WTC11 (cell line): ENCODE data around the gene NDUFAF8. TPM values are rescaled to one million over a fixed set of nuclear protein-coding genes. Genes with fewer than 3 reads are reported as not detected.

Experiments
- ATAC-seq: fragments of 200-7000 bp; cut with Tn5 transposase; 2 replicates; pipeline ENCODE4 v1.10.0; 2021; ENCODE audit warnings: mild to moderate bottlenecking, moderate library complexity
- CTCF ChIA-PET: fragments of 300-600 bp; sonication (Branson Sonifier 250); formaldehyde crosslinking; loops from one replicate; lab custom pipeline; 2021; ENCODE audit warnings: antibody characterized with exemption; lab: Charles Lee
- POLR2A ChIA-PET: fragments of 350-600 bp; sonication (Branson Sonifier 250); formaldehyde crosslinking; loops from one replicate; lab custom pipeline; 2021; ENCODE audit warnings: antibody characterized with exemption; lab: Charles Lee
- DNase-seq: peaks from one replicate; pipeline ENCODE4 v3.0.0; 2021; ENCODE audit warnings: low spot score
- H3K27ac Mint-ChIP-seq: 2 replicates; pipeline ENCODE4 v1.8.0; 2021; ENCODE audit warnings: mixed read lengths
- H3K27me3 Mint-ChIP-seq: 2 replicates; pipeline ENCODE4 v1.8.0; 2021; ENCODE audit warnings: low read depth, mild to moderate bottlenecking, moderate library complexity, mixed read lengths
- H3K36me3 Mint-ChIP-seq: 2 replicates; pipeline ENCODE4 v1.8.0; 2021; ENCODE audit warnings: mixed read lengths
- H3K4me1 Mint-ChIP-seq: 2 replicates; pipeline ENCODE4 v1.8.0; 2022; ENCODE audit warnings: mixed read lengths
- H3K4me3 Mint-ChIP-seq: 2 replicates; pipeline ENCODE4 v1.8.0; 2021; ENCODE audit warnings: mild to moderate bottlenecking, moderate library complexity, mixed read lengths
- H3K9me3 Mint-ChIP-seq: 2 replicates; pipeline ENCODE4 v1.8.0; 2021; ENCODE audit warnings: mixed read lengths
- ERG ChIP-seq: fragments of 250-450 bp; sonication (Bioruptor Pico); IDR thresholded peaks from 2 replicates; pipeline ENCODE4 v1.8.0; 2021; ENCODE audit warnings: mild to moderate bottlenecking
- FOXJ3 ChIP-seq: sonication (generic); formaldehyde crosslinking; IDR thresholded peaks from 2 replicates; pipeline ENCODE4 v1.9.0; 2021; ENCODE audit warnings: missing genetic modification reagents, mild to moderate bottlenecking, borderline replicate concordance
- FOXP1 ChIP-seq: sonication (generic); formaldehyde crosslinking; IDR thresholded peaks from 2 replicates; pipeline ENCODE4 v1.8.0; 2022; ENCODE audit warnings: missing genetic modification reagents, mild to moderate bottlenecking, moderate library complexity, borderline replicate concordance
- GRHL2 ChIP-seq: fragments of 250-450 bp; sonication (Bioruptor Pico); IDR thresholded peaks from 2 replicates; pipeline ENCODE4 v1.8.0; 2022; ENCODE audit warnings: mild to moderate bottlenecking, moderate library complexity; ENCODE audit not compliant: insufficient replicate concordance, severe bottlenecking
- MXD4 ChIP-seq: fragments of 250-450 bp; sonication (Bioruptor Pico); IDR thresholded peaks from 2 replicates; pipeline ENCODE4 v1.8.0; 2021; ENCODE audit warnings: mild to moderate bottlenecking, moderate library complexity, borderline replicate concordance
- NFYB ChIP-seq: sonication (generic); formaldehyde crosslinking; conservative IDR thresholded peaks from 2 replicates; pipeline ENCODE4 v1.8.0; 2022; ENCODE audit warnings: low read depth, missing genetic modification reagents
- NR3C1 ChIP-seq: sonication (generic); formaldehyde crosslinking; conservative IDR thresholded peaks from 2 replicates; pipeline ENCODE4 v1.8.1; 2023; ENCODE audit warnings: low read depth, mild to moderate bottlenecking, missing genetic modification reagents
- OVOL2 ChIP-seq: fragments of 250-450 bp; sonication (Bioruptor Pico); IDR thresholded peaks from 2 replicates; pipeline ENCODE4 v1.9.0; 2021; ENCODE audit warnings: mild to moderate bottlenecking, borderline replicate concordance
- SP1 ChIP-seq: sonication (generic); formaldehyde crosslinking; conservative IDR thresholded peaks from 2 replicates; pipeline ENCODE4 v1.8.1; 2022; ENCODE audit warnings: missing genetic modification reagents
- ZMAT4 ChIP-seq: fragments of 250-450 bp; sonication (Bioruptor Pico); IDR thresholded peaks from 2 replicates; pipeline ENCODE4 v1.9.0; 2021; ENCODE audit warnings: mild to moderate bottlenecking
- ZNF232 ChIP-seq: sonication (generic); formaldehyde crosslinking; IDR thresholded peaks from 2 replicates; pipeline ENCODE4 v1.8.0; 2022; ENCODE audit warnings: mild to moderate bottlenecking, missing genetic modification reagents
- ZNF423 ChIP-seq: fragments of 250-450 bp; sonication (Bioruptor Pico); IDR thresholded peaks from 2 replicates; pipeline ENCODE4 v2.1.2; 2022; ENCODE audit warnings: mild to moderate bottlenecking, moderate library complexity
- ZNF671 ChIP-seq: fragments of 250-450 bp; sonication (Bioruptor Pico); IDR thresholded peaks from 2 replicates; pipeline ENCODE4 v1.8.0; 2021; ENCODE audit warnings: mild to moderate bottlenecking
- total RNA-seq: library from RNA; stranded (reverse); gene quantifications from 3 replicates; pipeline ENCODE4 v1.2.3, GENCODE V29; 2021
- TF ChIP-seq, protein P1 (sequence below): sonication (generic); formaldehyde crosslinking; conservative IDR thresholded peaks from 2 replicates; pipeline ENCODE4 v1.8.1; 2023; ENCODE audit warnings: mild to moderate bottlenecking, low read depth, missing genetic modification reagents, moderate library complexity
- TF ChIP-seq, protein P2 (sequence below): sonication (generic); formaldehyde crosslinking; conservative IDR thresholded peaks from 2 replicates; pipeline ENCODE4 v1.8.1; 2022; ENCODE audit warnings: mild to moderate bottlenecking, missing genetic modification reagents

Gene NDUFAF8
- total RNA-seq, 1 experiment from 2014 or later, result 73.0 TPM

DNA sequence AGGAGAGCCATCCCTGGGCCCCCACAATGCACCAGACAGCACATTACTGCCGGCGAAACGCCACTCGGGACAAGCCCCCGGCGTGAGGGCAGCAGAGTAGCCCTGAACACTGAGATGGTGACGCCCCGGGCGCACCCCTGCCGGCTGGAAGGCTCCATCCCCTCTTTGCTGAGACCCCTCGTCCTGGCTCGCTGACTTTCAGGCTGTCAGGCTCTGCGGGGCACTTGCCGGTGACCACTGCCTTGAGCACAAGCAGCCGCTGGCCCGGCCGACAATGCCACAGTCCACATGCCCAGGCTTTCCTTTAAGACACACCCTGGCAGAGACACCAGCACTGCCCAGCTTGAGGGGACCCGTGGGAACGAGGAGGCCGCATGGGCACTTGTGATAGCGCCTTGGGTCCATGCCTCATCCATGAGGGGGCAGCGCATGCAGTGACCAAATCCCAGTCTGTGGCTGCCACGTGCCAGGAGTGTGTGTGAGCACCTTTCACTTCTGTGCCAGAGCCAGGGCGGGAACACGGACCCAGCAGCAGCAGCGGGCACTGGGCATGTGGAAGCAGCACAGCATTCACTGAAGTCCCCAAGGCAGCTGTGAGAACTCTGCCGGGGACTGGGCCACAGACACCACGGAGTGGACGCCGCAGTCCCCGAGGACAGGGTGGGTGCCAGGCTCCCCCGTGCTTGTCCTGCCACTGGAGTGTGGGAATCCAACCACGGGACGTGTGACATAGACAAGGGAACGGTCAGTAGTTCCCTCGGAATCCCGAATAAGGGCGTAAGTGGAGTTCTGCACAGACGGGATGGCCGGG is 24.5 kb downstream of the NDUFAF8 start:
- peaks cover 11% of the 10 kb centered on the region for H3K36me3 Mint-ChIP-seq
- no peak for DNase-seq
- ChIA-PET POLR2A (no interaction called here), CTCF (interaction anchor here (1.2 kb wide), 1 partner anchor 11 kb away, joined by 3 read pairs; no protein-coding TSS in a partner anchor)
- H3K27me3 Mint-ChIP-seq, result no peaks in the 10 kb centered on the region
- H3K4me1 Mint-ChIP-seq, result no peaks in the 10 kb centered on the region
- H3K27ac Mint-ChIP-seq, result no peak overlapping the region
- TF ChIP-seq FOXP1 (CRISPR knock-in tag) (0 out of 2 replicates have a peak, but pooled peaks have one; percentile 28), OVOL2 (CRISPR knock-in tag) (no peak)
- H3K9me3 Mint-ChIP-seq, result no peaks in the 10 kb centered on the region
- H3K4me3 Mint-ChIP-seq, result no peak overlapping the region
- ATAC-seq, result no peak

DNA sequence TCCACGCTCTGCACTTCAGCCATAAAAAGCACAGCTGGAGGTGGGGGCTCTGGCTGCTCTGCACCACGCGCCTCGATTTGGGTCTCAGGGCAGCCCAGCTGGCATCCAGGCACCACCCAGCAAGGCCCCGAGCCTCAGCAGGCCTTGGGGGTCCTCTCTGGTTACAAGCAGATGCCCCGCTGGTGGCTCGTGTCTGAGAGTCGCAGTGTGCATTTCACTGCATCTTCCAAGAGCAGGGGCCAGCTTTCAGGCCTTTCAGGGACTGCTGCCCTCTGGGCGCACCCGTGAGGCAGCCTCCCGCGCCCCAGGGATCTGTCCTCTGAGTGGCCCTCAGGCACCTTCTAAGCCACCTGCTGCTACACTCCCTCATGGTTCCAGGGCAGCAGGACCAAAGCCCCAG is 25.5 kb downstream of the NDUFAF8 start:
- Mint-ChIP-seq H3K4me1 (no peaks in the 10 kb centered on the region), H3K36me3 (peaks cover 20% of the 10 kb centered on the region), H3K4me3 (no peak overlapping the region), H3K27ac (no peak overlapping the region), H3K27me3 (no peaks in the 10 kb centered on the region), H3K9me3 (no peaks in the 10 kb centered on the region)
- TF ChIP-seq SP1, result no peak
- TF ChIP-seq FOXP1 (CRISPR knock-in tag), result no peak
- TF ChIP-seq FOXJ3 (CRISPR knock-in tag), result no peak
- no peak for TF ChIP-seq NR3C1 (CRISPR knock-in tag)
- no peak for TF ChIP-seq ZMAT4
- TF ChIP-seq, protein P1, sequence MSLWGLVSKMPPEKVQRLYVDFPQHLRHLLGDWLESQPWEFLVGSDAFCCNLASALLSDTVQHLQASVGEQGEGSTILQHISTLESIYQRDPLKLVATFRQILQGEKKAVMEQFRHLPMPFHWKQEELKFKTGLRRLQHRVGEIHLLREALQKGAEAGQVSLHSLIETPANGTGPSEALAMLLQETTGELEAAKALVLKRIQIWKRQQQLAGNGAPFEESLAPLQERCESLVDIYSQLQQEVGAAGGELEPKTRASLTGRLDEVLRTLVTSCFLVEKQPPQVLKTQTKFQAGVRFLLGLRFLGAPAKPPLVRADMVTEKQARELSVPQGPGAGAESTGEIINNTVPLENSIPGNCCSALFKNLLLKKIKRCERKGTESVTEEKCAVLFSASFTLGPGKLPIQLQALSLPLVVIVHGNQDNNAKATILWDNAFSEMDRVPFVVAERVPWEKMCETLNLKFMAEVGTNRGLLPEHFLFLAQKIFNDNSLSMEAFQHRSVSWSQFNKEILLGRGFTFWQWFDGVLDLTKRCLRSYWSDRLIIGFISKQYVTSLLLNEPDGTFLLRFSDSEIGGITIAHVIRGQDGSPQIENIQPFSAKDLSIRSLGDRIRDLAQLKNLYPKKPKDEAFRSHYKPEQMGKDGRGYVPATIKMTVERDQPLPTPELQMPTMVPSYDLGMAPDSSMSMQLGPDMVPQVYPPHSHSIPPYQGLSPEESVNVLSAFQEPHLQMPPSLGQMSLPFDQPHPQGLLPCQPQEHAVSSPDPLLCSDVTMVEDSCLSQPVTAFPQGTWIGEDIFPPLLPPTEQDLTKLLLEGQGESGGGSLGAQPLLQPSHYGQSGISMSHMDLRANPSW (CRISPR knock-in tag), result no peak
- TF ChIP-seq NFYB, result no peak
- no peak for TF ChIP-seq ZNF232
- TF ChIP-seq ZNF671 (CRISPR knock-in tag), result no peak
- no peak for TF ChIP-seq ZNF423 (CRISPR knock-in tag)
- TF ChIP-seq ERG (CRISPR knock-in tag), result no peak
- TF ChIP-seq, protein P2, sequence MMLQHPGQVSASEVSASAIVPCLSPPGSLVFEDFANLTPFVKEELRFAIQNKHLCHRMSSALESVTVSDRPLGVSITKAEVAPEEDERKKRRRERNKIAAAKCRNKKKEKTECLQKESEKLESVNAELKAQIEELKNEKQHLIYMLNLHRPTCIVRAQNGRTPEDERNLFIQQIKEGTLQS (CRISPR knock-in tag), result no peak
- CTCF ChIA-PET, result no interaction called here
- POLR2A ChIA-PET, result no interaction called here
- DNase-seq, result no peak
- no peak for ATAC-seq

- Mint-ChIP-seq H3K4me1 (no peaks in the 10 kb centered on the region), H3K9me3 (no peaks in the 10 kb centered on the region), H3K36me3 (peaks cover 20% of the 10 kb centered on the region), H3K27ac (peak overlapping the region; percentile 33; the same call in 1 of the 2 replicates), H3K27me3 (no peaks in the 10 kb centered on the region), H3K4me3 (no peak overlapping the region)
- POLR2A ChIA-PET, result no interaction called here
- no peak for TF ChIP-seq MXD4 (CRISPR knock-in tag)
- TF ChIP-seq GRHL2 (CRISPR knock-in tag), result no peak
- ATAC-seq (no peak), DNase-seq (no peak)
- CTCF ChIA-PET, result interaction anchor here (0.9 kb wide), 1 partner anchor 11 kb away, joined by 3 read pairs; no protein-coding TSS in a partner anchor
Observed at GRCh38 chr17:81265576-81265975, 26.5 kb downstream of the NDUFAF8 start.
